Measurements from ENCODE around the gene APOBEC2. TPM values are rescaled to one million over a fixed set of nuclear protein-coding genes. Genes with fewer than 3 reads are reported as not detected.

Gene APOBEC2
- total and polyA plus RNA-seq, 2 of the 4 experiments (the other 2 are of a cell fraction) = not detected

DNA sequence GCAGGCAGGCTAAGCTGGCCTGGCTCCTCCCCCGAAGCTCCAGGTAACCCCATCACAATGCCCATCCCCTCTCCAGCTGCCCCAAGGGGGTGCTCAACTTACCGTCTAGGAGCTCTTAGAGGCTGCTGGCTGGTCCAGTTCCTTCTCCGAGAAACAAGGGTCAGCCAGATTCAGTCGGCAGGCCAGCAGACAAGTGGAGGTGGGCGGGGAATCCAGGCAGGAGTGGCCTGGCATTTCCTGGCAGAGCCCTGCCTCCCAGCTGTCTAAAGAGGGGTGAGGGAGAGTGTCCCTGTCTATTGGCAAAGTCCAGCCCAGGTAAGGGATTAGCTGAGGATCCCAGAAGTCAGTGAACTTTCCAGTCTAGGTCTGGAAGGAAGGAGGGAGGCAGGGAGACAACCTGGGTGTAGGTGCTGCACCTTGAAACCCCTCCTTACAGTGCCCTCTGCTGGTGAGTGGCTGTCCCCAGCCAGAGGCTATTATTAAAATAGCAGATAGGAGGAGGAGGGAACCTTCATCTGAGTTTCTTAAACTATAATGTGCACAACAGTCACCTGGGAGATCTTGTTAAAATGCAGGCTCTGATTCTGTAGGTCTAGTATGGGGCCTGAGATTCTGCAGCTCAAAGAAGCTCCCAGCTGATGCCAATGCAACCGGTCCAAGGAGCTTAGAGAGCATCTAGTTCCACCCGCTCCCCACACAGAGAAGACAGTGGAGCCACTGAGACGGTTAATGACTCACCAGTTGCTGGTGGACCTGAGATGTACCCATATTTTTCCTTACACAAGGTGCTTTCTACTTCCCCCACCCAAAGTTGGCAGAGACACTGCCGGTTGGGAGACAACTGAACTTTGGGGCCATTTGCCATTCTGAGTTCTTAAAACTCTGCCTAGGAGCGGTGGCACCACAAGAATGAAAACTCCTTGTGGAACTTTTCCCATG, 13.7 kb upstream of the APOBEC2 start, which contains the start of gene UNC5CL (continued):
- TF ChIP-seq CEBPB (IDR thresholded peaks at IDR 0.05; ENCODE audit: low read depth, low read length) (no peak), RAD21 (IDR thresholded peaks at IDR 0.05; ENCODE audit: low read length) (0 out of 2 replicates have a peak, but pooled peaks have one; percentile 31)

- intact Hi-C loops (cut with micrococcal nuclease) (no loop called here), in situ Hi-C loops (cut with MboI; ENCODE audit: low sequenced_read_pairs) (loop anchor here (25.0 kb wide), 2 partner anchors 1053 to 1678 kb away; no protein-coding TSS in a partner anchor), dilution Hi-C loops (cut with HindIII; ENCODE audit: low sequenced_read_pairs, unreplicated experiment) (no loop called here)
- no peak overlapping the region for H2BK5ac ChIP-seq (ENCODE audit: low read depth, low read length, poor library complexity, severe bottlenecking)
- no peak overlapping the region for H4K5ac ChIP-seq (ENCODE audit: low read depth, low read length)
- H3K36me3 ChIP-seq (ENCODE audit: control insufficient read depth, insufficient read depth, low read length) = no peaks in the 10 kb centered on the region
- H4K91ac ChIP-seq (ENCODE audit: insufficient read depth, low read depth, low read length) = no peak overlapping the region
- H2BK120ac ChIP-seq (ENCODE audit: low read depth, low read length) = no peak overlapping the region
- peaks cover 8% of the 10 kb centered on the region for H3K27me3 ChIP-seq (ENCODE audit: control insufficient read depth, insufficient read depth, low read length)
- ATAC-seq (ENCODE audit: low read depth) = no peak
- no CpG with 5 or more reads among the region's 6 CpGs for WGBS, 2 experiments (ENCODE audit: extremely low coverage in 2 of 2, insufficient read length in 1 of 2)
- no peak overlapping the region for H2AK5ac ChIP-seq (ENCODE audit: low read depth, low read length)
- H3K4me1 ChIP-seq (ENCODE audit: control insufficient read depth, insufficient read depth, low read length) = no peaks in the 10 kb centered on the region
- no peak overlapping the region for H4K8ac ChIP-seq (ENCODE audit: low read depth in 2 of 2, low read length in 2 of 2)
- no peak overlapping the region for H3K4me3 ChIP-seq (ENCODE audit: insufficient read depth, low read depth, low read length)
- no peak overlapping the region for H3K56ac ChIP-seq (ENCODE audit: extremely low read depth, insufficient read depth, low read length)
- ChIA-PET POLR2A (ENCODE audit: unreplicated experiment) (no interaction called here), CTCF (interaction anchor here (0.6 to 2.5 kb wide), 3 partner anchors 13 to 179 kb away, joined by 4 to 11 read pairs (median 4); no protein-coding TSS in a partner anchor)
- H3K9me3 ChIP-seq (ENCODE audit: control insufficient read depth, insufficient read depth, low read length) = no peaks in the 10 kb centered on the region
- peak overlapping the region; percentile 48 for H2AK9ac ChIP-seq (replicated peaks; ENCODE audit: low read depth, low read length, poor library complexity)
- H2AFZ ChIP-seq (replicated peaks; ENCODE audit: low read length, poor library complexity) = no peak overlapping the region
- H3K9me1 ChIP-seq (ENCODE audit: insufficient read depth, low read length) = no peaks in the 10 kb centered on the region
- no peak overlapping the region for H3K14ac ChIP-seq (replicated peaks; ENCODE audit: low read depth, low read length)
- no peak overlapping the region for H3K4ac ChIP-seq (ENCODE audit: low read depth, low read length)
- no peaks in the 10 kb centered on the region for H3K79me1 ChIP-seq (ENCODE audit: low read depth in 1 of 2, low read length in 2 of 2)
- no peaks in the 10 kb centered on the region for H4K20me1 ChIP-seq (ENCODE audit: insufficient read depth, low read length)
- DNase-seq = no peak
- BruUV-seq (replicated peaks) = no TSS peak
- H3K4me2 ChIP-seq (ENCODE audit: low read depth, low read length) = no peak overlapping the region
- H2BK15ac ChIP-seq (ENCODE audit: low read depth, low read length) = no peak overlapping the region
- no peak overlapping the region for H3K18ac ChIP-seq (ENCODE audit: low read depth, low read length)
- H3K27ac ChIP-seq (ENCODE audit: insufficient read depth, low read length) = no peak overlapping the region
- no peak overlapping the region for H3K23ac ChIP-seq (ENCODE audit: low read depth, low read length)
- no peak overlapping the region for H2BK20ac ChIP-seq (ENCODE audit: low read depth, low read length)
- no peak overlapping the region for H3K9ac ChIP-seq (ENCODE audit: low read depth, low read length)
- TF ChIP-seq RFX5 (IDR thresholded peaks at IDR 0.05; ENCODE audit: low read depth, low read length) (no peak), FOS (IDR thresholded peaks at IDR 0.05; ENCODE audit: low read depth, low read length) (no peak), CEBPB (IDR thresholded peaks at IDR 0.05; ENCODE audit: low read depth, low read length) (no peak), NFE2L2 (IDR thresholded peaks at IDR 0.05; ENCODE audit: low read depth, low read length) (no peak), POLR2A (IDR thresholded peaks at IDR 0.05; ENCODE audit: low read depth, low read length) (no peak), RCOR1 (IDR thresholded peaks at IDR 0.05; ENCODE audit: insufficient replicate concordance, low read length) (no peak), ELK1 (IDR thresholded peaks at IDR 0.05; ENCODE audit: borderline replicate concordance, low read depth, low read length) (no peak), USF2 (IDR thresholded peaks at IDR 0.05; ENCODE audit: low read depth, low read length) (no peak)
- TF ChIP-seq, protein P1, sequence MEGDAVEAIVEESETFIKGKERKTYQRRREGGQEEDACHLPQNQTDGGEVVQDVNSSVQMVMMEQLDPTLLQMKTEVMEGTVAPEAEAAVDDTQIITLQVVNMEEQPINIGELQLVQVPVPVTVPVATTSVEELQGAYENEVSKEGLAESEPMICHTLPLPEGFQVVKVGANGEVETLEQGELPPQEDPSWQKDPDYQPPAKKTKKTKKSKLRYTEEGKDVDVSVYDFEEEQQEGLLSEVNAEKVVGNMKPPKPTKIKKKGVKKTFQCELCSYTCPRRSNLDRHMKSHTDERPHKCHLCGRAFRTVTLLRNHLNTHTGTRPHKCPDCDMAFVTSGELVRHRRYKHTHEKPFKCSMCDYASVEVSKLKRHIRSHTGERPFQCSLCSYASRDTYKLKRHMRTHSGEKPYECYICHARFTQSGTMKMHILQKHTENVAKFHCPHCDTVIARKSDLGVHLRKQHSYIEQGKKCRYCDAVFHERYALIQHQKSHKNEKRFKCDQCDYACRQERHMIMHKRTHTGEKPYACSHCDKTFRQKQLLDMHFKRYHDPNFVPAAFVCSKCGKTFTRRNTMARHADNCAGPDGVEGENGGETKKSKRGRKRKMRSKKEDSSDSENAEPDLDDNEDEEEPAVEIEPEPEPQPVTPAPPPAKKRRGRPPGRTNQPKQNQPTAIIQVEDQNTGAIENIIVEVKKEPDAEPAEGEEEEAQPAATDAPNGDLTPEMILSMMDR (conservative IDR thresholded peaks at IDR 0.05; ENCODE audit: low read depth, low read length) = no peak
Observed at GRCh38 chr6:41040101-41040939, 12.7 kb upstream of the APOBEC2 start.
